ENCODE data around the gene SRPK2.
A peak's percentile ranks its signal among the peaks of the same experiment; 100 is the strongest.
"Not testable (repeated sequence)": the region's sequence is repeated elsewhere in the genome, so short reads cannot be mapped to it uniquely, and the experiment has no call there.

SRPK2 gene

DNA sequence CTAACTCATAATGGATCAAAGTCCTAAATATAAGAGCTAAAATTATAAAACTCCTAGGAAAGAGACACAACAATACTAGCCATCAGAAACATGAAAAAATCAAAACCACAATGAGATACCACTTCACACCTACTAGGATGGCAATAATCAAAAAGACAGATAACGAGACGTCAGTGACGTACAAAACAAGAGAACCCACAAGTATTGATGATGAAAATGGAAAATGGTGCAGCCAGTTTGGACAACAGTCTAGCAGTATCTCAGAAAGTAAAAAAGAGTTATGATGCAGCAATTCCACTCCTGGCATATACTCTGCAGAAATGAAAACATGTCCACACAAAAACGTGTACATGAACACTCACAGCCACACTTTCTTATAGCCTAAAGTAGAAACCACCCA is 173.5 kb downstream of the SRPK2 start:
- DNase-seq = no peak

DNA sequence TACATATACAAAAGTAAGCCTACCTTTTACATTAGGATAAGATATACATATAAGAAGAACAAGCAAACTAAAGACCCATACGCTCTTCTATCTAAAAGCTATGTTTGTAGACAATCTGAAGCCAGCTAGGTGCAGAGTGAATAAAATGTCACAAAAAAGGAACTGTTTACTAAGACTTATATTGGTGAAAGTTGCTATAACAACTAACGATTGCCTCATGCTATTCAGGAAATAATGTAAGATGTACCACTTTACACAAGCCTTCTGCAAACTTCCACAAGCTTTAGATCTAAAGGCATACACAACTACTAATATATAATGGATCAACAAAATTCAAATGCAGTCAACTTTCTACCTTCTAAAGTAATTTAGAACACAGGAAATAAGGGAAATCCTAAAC is 175.1 kb downstream of the SRPK2 start:
- no peak for DNase-seq

DNA sequence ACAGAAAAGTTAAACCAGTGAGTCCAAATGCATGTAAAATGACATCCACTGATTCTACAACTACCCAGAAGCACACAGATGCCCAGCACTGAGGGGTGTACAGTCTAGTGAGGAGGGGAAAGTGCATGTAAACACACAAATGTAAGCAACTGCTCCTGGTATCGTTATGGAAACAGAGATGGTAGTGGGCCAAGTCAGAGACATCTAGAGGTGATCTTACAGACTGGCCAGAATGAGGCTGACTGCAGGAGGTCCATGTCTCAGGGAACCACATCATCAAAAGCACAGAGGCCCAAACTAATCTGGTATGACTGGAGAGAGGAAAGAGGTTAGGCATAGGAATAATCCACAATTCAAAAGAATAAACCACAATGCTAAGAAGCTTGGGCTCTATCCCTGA is 176.5 kb downstream of the SRPK2 start:
- DNase-seq = no peak

GRCh38 chr7:105210721-105211205 is 178.0 kb downstream of the SRPK2 start:
- no peak for DNase-seq

DNA sequence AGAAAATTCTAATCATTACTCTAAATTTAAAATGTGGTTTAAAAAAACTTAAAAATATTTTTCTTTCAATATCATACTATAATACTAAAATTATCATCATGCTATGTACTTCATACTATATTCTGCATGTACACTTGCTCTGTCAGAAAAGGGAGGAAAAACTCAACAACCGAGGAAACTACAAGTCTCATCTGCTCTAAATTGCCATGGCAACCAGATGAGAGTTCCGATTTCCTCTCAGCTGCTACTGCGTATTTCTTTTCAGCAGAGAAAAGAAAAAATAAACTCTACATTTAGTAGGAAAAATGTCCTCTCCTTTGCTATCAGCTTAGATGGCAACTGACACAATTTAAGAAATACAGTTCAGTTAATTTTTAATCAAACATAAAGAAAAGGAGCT is 178.9 kb downstream of the SRPK2 start:
- no peak for DNase-seq

- DNase-seq = no peak
Observed at GRCh38 chr7:105209433-105209832, 179.3 kb downstream of the SRPK2 start.

GRCh38 chr7:105206985-105207384 is 181.7 kb downstream of the SRPK2 start:
- DNase-seq = no peak

GRCh38 chr7:105205592-105206237 is 183.0 kb downstream of the SRPK2 start:
- DNase-seq = no peak

GRCh38 chr7:105204953-105205352 is 183.8 kb downstream of the SRPK2 start:
- DNase-seq = no peak

DNA sequence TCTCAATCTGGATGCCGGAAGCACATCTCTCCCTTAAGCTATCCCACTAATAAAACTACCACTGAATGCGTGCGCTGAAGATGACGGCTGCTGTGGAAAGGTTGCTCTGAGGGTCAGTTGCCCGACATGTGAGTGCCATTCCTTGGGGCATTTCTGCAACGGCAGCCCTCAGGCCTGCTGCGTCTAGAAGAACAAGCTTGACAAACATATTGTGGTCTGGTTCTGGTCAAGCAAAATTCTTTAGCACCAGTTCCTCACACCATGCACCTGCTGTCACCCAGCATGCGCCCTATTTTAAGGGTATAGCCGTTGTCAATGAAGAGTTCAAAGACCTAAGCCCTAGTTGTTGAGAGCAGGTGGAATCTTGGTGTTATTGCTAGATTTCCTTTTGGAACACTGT is 184.2 kb downstream of the SRPK2 start:
- no peak for DNase-seq

GRCh38 chr7:105202616-105203015 is 186.1 kb downstream of the SRPK2 start:
- peak; percentile 37 for DNase-seq

DNA sequence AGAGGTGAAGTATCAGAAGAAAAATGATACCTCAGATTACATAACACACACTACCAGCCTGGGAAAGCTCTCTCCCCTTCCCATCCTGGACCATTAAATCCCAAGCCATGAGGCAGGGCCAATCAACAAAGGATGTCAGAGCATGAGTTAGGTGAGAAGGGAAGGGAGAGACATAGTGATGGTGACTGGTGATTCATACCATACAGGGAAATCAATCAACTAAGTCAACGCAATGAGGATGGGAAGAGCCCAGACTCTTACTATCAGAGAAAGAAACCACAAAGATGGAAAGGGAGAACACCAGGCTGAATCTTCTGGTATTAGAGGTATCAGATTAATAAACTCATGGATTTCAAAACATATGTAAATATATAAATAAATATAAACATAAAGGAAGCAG is 189.3 kb downstream of the SRPK2 start:
- DNase-seq = no peak

GRCh38 chr7:105198223-105198622 is 190.5 kb downstream of the SRPK2 start:
- DNase-seq = no peak

DNA sequence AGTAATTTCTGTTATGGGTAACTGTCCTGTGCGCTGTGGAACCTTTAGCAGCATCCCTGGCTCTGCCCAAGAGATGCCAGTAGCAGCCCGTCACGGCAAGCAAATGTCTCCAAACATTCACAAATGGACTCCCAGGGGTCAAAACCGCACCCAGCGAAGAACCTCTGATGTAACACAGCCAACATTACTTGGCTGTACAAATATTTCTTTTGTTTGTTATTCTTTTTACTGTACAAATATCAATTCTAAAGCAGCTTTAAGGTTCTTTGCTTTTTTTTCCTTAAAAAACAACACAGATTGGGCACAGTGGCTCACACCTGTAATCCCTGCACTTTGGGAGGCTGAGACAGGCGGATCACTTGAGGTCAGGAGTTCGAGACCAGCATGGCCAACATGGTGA is 192.2 kb downstream of the SRPK2 start:
- no peak for DNase-seq

DNA sequence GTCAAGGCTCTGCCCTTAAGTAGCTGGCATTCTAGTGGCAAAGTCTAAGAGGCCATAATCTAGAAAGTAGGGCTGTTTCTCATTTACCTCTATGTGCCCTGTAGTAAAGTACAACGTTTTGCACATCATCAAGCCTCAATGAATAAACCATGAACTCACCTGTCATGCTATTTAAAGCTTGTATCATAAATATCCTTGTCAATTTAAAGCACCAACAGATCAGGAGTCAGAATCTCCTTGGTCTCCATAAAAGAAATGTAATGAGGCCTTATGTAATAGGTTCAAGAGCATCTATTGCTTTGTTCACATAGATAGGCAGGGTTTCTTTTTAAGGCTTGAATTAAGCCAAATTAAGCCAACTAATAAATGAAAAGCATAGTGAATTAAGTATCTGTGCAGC is 192.8 kb downstream of the SRPK2 start:
- DNase-seq = no peak

GRCh38 chr7:105194959-105195358 is 193.8 kb downstream of the SRPK2 start:
- not testable (repeated sequence) for DNase-seq

GRCh38 chr7:105191331-105191730 is 197.4 kb downstream of the SRPK2 start:
- DNase-seq = no peak

DNA sequence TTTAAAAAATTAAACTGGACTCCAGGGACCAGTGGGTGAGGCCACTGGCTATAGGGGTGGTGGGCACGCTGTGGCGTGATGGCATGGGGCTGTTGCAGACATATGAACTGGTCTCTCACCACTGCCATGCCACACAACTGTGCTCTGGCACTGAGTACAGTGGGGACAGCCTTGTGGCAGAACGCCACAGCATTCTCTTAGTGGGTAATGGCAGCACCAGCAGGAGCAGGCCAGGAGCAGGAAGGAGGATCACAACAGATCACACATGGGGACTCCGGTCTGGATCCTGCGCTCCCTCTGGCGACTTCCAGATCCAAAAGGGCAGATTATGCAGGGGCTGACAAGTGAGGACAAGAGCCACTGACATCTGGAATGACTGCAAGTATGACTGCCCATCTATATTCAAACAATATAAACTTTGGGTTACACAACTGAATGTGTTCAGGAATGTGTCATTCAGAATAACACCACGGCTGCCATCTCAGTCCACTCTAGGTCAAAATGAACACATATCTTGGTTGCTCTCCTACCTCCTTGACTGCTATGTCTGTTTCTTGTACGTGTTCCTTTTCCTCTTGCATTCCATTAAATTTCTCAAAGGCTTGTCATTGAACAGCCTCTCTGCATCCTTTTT is 198.7 kb downstream of the SRPK2 start:
- no peak for DNase-seq

- DNase-seq = no peak
Observed at GRCh38 chr7:105188201-105188600, 200.5 kb downstream of the SRPK2 start.

GRCh38 chr7:105187302-105188169 is 201.2 kb downstream of the SRPK2 start:
- no peak for DNase-seq

DNA sequence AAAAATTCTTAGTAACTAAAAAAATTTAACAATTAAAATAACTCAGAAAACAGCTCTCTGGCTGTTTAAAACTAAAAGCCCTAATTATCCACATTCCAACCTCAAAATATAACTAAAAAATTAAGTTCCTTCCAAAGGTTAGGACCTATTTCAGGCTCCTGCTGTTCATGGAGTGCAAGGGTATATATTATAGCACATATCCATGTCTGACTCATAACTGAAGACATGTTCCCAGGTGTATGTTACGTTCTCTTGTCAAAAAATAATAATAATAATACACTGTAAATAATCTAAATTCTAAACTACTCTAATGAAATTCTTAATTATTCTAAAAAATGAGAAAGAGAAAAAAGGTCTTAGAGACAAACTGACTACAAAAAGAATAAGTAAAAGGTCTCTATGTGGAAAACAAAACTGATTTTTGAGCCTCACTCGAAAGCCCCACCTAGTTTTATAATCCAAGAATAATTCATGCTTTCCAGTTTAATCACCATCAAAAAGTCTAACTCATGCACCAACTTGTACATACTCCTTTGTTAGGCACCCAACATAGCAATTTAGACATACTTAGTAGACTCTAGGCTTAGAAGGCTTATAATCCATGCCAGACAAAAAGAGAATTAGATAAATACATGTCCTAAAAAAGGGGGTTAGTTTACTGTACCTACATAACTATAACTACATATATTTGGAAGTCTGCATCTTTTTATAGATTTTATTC is 203.3 kb downstream of the SRPK2 start:
- no peak for DNase-seq

DNA sequence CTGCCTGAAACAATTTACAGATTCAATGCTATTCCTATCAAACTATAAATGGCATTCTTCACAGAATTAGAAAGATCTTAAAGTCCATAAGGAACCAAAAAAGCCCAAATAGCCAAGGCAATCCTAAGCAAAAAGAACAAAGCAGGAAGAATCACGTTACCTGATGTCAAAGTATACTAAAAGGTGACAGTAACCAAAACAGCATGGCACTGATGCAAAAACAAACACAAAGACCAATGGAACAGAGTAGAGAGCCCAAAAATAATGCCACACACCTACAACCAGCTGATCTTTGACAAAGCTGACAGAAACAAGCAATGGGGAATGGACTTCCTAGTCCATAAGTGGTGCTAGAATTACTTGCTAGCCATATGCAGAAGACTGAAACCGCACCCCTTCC is 208.7 kb downstream of the SRPK2 start:
- DNase-seq = no peak

GRCh38 chr7:105178928-105179541 is 209.7 kb downstream of the SRPK2 start:
- no peak for DNase-seq

Measured in NCI-H345 (cell line).